Endothelial cell of umbilical vein (primary cell): Measurements from ENCODE around the gene DPY19L2.
"Not testable (repeated sequence)": the region's sequence is repeated elsewhere in the genome, so short reads cannot be mapped to it uniquely, and the experiment has no call there.

ENCODE experiments used
- EZH2 ChIP-seq: IDR thresholded peaks from 2 replicates; pipeline ENCODE4 v1.6.1; 2012; ENCODE audit warnings: borderline replicate concordance, low read depth, mild to moderate bottlenecking, moderate library complexity, low read length, inconsistent platforms; ENCODE audit not compliant: severe bottlenecking
- FOS ChIP-seq: IDR thresholded peaks from 2 replicates; pipeline ENCODE4 v1.6.1; 2011; ENCODE audit warnings: mild to moderate bottlenecking, low read length, moderate library complexity, borderline replicate concordance; ENCODE audit not compliant: insufficient read depth
- JUN ChIP-seq: IDR thresholded peaks from 2 replicates; pipeline ENCODE4 v1.6.1; 2011; ENCODE audit warnings: borderline replicate concordance, low read depth; ENCODE audit not compliant: insufficient read length, insufficient read depth
- MAX ChIP-seq: IDR thresholded peaks from 2 replicates; pipeline ENCODE4 v1.6.1; 2011; ENCODE audit not compliant: insufficient read depth, insufficient read length
- MYC ChIP-seq: IDR thresholded peaks from one replicate; pipeline ENCODE4 v1.6.1; 2011; ENCODE audit warnings: mild to moderate bottlenecking, low read depth, low read length
- POLR2A ChIP-seq: IDR thresholded peaks from 2 replicates; pipeline ENCODE4 v1.6.1; 2012; ENCODE audit warnings: low read depth, mild to moderate bottlenecking, control low read depth, low read length
- POLR2AphosphoS5 ChIP-seq: IDR thresholded peaks from 2 replicates; pipeline ENCODE4 v1.6.1; 2012; ENCODE audit warnings: low read depth, mild to moderate bottlenecking, control low read depth, low read length, moderate library complexity; ENCODE audit not compliant: insufficient read depth
- TF ChIP-seq, protein P1 (sequence below), 2 donors: IDR thresholded peaks; 1 replicate in 1 of 2; 2 replicates in 1 of 2; pipeline ENCODE4 v1.5.1; 2011; ENCODE audit warnings: low read length in 2 of 2, mild to moderate bottlenecking in 2 of 2, moderate library complexity in 2 of 2, control low read depth in 1 of 2, inconsistent platforms in 1 of 2, low read depth in 1 of 2; ENCODE audit not compliant: insufficient read depth in 1 of 2; ENCODE audit errors: extremely low read depth in 1 of 2

DNA sequence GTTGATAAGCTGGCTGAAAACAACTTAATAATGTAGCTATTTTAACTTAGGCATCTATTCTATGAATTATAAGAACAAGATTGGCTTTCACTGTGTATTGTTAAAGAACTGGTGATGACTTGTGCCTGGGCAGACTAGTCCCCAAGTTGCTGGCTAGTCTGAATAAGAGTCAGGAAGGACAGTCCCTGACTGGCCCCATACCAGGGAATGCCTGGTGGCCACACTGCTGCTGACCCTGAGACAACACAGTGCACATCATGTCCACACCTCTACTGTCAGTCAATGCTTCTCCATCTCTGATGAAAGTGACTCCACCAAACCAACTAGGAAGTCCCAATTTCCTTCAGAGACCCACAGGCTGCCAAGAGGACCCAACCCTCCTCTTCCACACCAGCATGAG is 130.5 kb downstream of the DPY19L2 start:
- TF ChIP-seq POLR2AphosphoS5, MAX, EZH2, POLR2A, MYC, JUN, FOS: not testable (repeated sequence)
- TF ChIP-seq, protein P1, sequence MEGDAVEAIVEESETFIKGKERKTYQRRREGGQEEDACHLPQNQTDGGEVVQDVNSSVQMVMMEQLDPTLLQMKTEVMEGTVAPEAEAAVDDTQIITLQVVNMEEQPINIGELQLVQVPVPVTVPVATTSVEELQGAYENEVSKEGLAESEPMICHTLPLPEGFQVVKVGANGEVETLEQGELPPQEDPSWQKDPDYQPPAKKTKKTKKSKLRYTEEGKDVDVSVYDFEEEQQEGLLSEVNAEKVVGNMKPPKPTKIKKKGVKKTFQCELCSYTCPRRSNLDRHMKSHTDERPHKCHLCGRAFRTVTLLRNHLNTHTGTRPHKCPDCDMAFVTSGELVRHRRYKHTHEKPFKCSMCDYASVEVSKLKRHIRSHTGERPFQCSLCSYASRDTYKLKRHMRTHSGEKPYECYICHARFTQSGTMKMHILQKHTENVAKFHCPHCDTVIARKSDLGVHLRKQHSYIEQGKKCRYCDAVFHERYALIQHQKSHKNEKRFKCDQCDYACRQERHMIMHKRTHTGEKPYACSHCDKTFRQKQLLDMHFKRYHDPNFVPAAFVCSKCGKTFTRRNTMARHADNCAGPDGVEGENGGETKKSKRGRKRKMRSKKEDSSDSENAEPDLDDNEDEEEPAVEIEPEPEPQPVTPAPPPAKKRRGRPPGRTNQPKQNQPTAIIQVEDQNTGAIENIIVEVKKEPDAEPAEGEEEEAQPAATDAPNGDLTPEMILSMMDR (IDR thresholded peaks at IDR 0.05; ENCODE audit: extremely low read depth in 1 of 2, insufficient read depth in 1 of 2, low read depth in 1 of 2, low read length in 2 of 2), result not testable (repeated sequence)
